Activated T-helper 1 cell treated with anti-CD3 and anti-CD28 coated beads, Interleukin-12 subunit alpha, Interleukin-12 subunit beta, Interleukin-2, Interleukin-4 antibody, amounts not matched to agents 30 ng/mL and 10 ng/mL and 1 ng/mL, durations not matched to agents 14 hours and 24 hours and 36 hours (primary cell): ENCODE measurements around the gene WRNIP1. TPM values are rescaled to one million over a fixed set of nuclear protein-coding genes. Genes with fewer than 3 reads are reported as not detected.
A peak's percentile ranks its signal among the peaks of the same experiment; 100 is the strongest.

ENCODE experiments used
- DNase-seq: peaks from one replicate; pipeline ENCODE4 v3.0.0; 2021; ENCODE audit warnings: low spot score
- H3K27ac Mint-ChIP-seq: one replicate; pipeline ENCODE4 v1.8.0; 2021; ENCODE audit warnings: mild to moderate bottlenecking, mixed read lengths
- H3K27me3 Mint-ChIP-seq: one replicate; pipeline ENCODE4 v1.8.0; 2022; ENCODE audit warnings: mild to moderate bottlenecking, moderate library complexity, mixed read lengths; ENCODE audit not compliant: insufficient read depth
- H3K36me3 Mint-ChIP-seq: one replicate; pipeline ENCODE4 v1.8.0; 2021; ENCODE audit warnings: low read depth, mixed read lengths
- H3K4me1 Mint-ChIP-seq: one replicate; pipeline ENCODE4 v1.8.0; 2021; ENCODE audit warnings: low read depth, mixed read lengths
- H3K4me3 Mint-ChIP-seq: one replicate; pipeline ENCODE4 v1.8.0; 2021; ENCODE audit warnings: mild to moderate bottlenecking, moderate library complexity, mixed read lengths
- H3K9me3 Mint-ChIP-seq: one replicate; pipeline ENCODE4 v1.8.0; 2021; ENCODE audit warnings: mixed read lengths
- intact Hi-C: fragments of 100-400 bp; cut with micrococcal nuclease; formaldehyde crosslinking; loops from one replicate; pipeline ENCODE4 v1.15.1; 2024
- total RNA-seq: library from RNA; stranded (reverse); gene quantifications from 2 replicates; pipeline ENCODE4 v1.2.3, GENCODE V29; 2022

Gene WRNIP1
- total RNA-seq, 1 donor from 2014 or later = 51.3 TPM

DNA sequence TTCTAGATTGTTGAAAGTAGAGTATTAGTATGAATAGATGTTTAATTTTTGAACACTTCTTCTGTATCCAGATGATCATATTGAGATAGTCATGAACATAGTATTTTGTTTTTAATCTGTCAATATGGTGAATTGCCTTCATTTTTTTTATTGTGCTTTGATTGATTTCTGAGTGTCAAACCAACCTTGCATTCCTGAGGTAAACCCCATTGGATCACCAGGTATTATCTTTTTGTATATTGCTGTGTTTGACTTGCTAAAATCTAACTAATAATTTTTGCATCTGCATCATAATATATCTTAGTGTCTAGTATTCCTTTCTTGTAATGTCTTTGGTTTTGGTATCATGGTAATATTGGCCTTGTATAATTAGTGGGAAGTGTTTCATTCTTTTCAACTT lies 51.0 kb downstream of the WRNIP1 start:
- H3K36me3 Mint-ChIP-seq = peaks cover 12% of the 10 kb centered on the region
- H3K4me1 Mint-ChIP-seq = peaks cover 38% of the 10 kb centered on the region
- no peak overlapping the region for H3K4me3 Mint-ChIP-seq
- peaks cover 32% of the 10 kb centered on the region for H3K9me3 Mint-ChIP-seq
- no peak for DNase-seq
- H3K27ac Mint-ChIP-seq = no peak overlapping the region
- intact Hi-C loops = no loop called here
- no peaks in the 10 kb centered on the region for H3K27me3 Mint-ChIP-seq

DNA sequence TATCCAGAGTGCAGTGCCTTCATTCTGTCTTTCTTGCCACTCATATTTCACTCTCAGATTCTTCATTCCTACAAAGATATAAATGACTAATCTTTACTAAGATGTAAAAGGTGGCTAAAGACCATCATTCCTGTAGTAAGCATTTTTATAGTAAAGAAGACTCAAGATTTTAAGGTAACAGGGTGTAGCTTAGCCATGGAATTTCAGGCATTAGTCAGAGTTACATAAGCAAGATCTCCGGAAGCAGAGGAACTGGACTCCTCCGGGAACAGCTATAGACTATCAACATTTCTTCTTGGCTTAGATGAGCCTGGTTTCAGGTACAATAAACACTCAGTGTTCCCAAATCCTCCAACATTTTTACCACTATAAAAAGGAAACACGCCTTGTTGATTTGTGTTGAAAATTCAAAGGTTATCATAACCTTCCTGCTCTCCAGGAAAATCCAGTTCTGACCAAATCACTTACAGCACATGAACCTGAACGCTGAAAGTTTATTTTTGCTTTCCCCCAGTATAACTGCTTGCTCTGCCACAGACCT lies 52.8 kb downstream of the WRNIP1 start:
- Mint-ChIP-seq H3K36me3 (peaks cover 17% of the 10 kb centered on the region), H3K27ac (peak overlapping the region; percentile 6)
- intact Hi-C loops = no loop called here

DNA sequence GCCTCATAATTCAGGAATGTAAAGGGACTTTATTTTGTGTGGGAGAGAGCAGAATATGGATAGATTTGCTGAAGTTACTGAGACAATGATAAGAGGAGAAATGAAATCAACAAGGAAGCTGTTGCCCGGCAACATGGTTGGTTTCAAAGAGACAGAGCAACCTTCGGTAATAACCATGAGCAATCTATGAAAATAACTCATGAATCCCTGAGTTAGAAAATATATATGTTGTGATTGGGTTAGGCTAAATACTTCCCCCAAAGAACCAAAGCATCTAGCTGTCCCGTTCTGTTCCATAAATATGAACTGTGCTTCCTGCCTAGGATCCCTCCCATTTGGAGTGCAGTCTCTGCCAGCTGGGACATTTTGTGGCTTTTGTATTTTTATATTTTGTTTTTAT lies 53.4 kb downstream of the WRNIP1 start:
- Mint-ChIP-seq H3K4me1 (peaks cover 48% of the 10 kb centered on the region), H3K27me3 (no peaks in the 10 kb centered on the region), H3K27ac (no peak overlapping the region), H3K9me3 (peaks cover 40% of the 10 kb centered on the region), H3K4me3 (no peak overlapping the region), H3K36me3 (peaks cover 17% of the 10 kb centered on the region)
- DNase-seq = no peak
- intact Hi-C loops = no loop called here

More for the DNA sequence above, 52.8 kb downstream of the WRNIP1 start:
- H3K4me1 Mint-ChIP-seq = peaks cover 48% of the 10 kb centered on the region
- peaks cover 40% of the 10 kb centered on the region for H3K9me3 Mint-ChIP-seq
- no peak overlapping the region for H3K4me3 Mint-ChIP-seq
- no peak for DNase-seq
- H3K27me3 Mint-ChIP-seq = no peaks in the 10 kb centered on the region

DNA sequence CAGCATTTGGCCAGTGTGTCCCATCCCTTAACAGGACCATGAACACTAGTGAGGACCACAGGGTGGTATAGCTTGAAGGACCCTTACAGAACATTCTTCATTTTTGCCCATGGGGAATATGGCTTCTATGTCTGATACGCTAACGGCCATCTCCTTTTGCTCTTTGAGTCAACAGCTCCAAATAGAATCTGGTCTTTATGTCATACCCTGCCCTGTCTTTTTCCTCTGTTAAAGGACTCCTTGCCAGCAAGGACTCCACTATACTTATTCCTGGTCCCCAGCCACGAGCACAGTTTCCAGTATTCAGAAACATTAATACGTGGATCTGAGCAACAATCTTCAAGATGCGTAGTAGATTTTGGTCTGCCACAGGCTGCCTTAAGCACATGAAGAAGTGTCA lies 53.9 kb downstream of the WRNIP1 start:
- no peak for DNase-seq
- intact Hi-C loops = no loop called here
- Mint-ChIP-seq H3K4me1 (peaks cover 48% of the 10 kb centered on the region), H3K36me3 (peaks cover 19% of the 10 kb centered on the region), H3K27ac (no peak overlapping the region), H3K9me3 (peaks cover 37% of the 10 kb centered on the region), H3K4me3 (no peak overlapping the region), H3K27me3 (no peaks in the 10 kb centered on the region)

DNA sequence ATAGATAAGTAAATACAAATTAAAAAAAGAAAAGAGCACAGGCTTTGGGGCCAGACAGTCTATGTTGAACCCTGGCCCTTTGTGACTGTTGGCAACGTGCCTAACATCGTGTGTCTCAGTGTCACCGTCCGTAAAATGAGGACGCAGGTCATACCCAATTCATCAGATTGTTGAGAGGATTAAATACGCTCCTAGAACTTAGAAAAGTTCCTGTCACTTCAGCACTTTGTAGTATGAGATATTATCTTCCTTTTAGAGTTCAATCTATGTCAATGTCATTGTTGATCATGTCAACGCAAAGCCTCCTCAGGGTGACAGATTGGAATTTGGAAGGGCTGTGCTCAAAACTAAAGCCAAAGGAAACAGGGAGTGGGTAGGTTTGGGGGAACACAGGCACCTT lies 54.8 kb downstream of the WRNIP1 start:
- H3K9me3 Mint-ChIP-seq = peaks cover 36% of the 10 kb centered on the region
- intact Hi-C loops = loop anchor here (2.0 kb wide), 1 partner anchor 21 kb away; no protein-coding TSS in a partner anchor
- DNase-seq = no peak
- peaks cover 48% of the 10 kb centered on the region for H3K4me1 Mint-ChIP-seq
- H3K27me3 Mint-ChIP-seq = no peaks in the 10 kb centered on the region
- peaks cover 21% of the 10 kb centered on the region for H3K36me3 Mint-ChIP-seq
- H3K4me3 Mint-ChIP-seq = peak overlapping the region; percentile 20
- peak overlapping the region; percentile 71 for H3K27ac Mint-ChIP-seq

DNA sequence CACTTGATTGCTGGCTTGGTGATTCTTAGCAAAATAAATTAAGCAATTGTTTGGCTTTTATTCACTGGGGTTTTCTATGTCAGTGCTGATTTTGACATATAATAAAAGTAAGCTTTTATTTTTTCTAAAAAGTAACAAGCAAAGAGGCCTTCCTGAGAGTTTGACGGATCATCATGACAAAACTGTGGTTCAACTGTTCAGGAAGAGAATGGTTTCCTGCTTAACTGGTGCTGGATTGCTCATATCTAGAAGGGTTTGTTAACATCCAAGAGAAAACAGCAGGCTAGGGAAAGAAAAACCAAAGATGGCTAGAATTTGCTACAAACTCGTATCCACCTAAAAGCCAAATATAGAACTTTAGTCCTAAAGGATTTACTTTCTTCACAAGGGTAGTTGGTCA lies 55.2 kb downstream of the WRNIP1 start:
- DNase-seq = no peak
- Mint-ChIP-seq H3K27me3 (no peaks in the 10 kb centered on the region), H3K4me1 (peaks cover 48% of the 10 kb centered on the region), H3K27ac (peak overlapping the region; percentile 71), H3K9me3 (peaks cover 32% of the 10 kb centered on the region), H3K36me3 (peaks cover 21% of the 10 kb centered on the region), H3K4me3 (peak overlapping the region; percentile 20)
- intact Hi-C loops = loop anchor here (2.0 kb wide), 1 partner anchor 22 kb away; no protein-coding TSS in a partner anchor

DNA sequence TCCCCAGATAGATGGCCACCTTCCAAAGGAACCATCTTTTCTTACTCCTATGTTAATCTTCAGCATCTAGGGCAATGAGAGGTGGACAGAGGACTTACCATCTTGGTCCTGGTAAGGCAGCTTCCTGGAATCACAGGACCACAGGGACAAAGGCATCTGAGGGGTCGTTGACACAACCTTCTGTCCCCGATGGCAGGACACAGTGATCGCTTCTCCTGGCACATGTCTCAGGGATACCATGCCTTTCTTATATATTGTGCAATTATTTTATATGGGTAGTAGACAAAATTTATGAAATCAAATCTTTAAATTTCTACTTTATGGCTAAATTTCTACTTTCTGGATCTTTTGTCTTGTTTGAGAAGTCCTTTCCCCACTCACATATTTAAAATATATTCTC lies 56.4 kb downstream of the WRNIP1 start:
- Mint-ChIP-seq H3K9me3 (peaks cover 20% of the 10 kb centered on the region), H3K36me3 (peaks cover 20% of the 10 kb centered on the region), H3K4me1 (peaks cover 48% of the 10 kb centered on the region), H3K27ac (no peak overlapping the region), H3K27me3 (no peaks in the 10 kb centered on the region), H3K4me3 (no peak overlapping the region)
- intact Hi-C loops = loop anchor here (2.0 kb wide), 1 partner anchor 23 kb away; no protein-coding TSS in a partner anchor
- DNase-seq = no peak

DNA sequence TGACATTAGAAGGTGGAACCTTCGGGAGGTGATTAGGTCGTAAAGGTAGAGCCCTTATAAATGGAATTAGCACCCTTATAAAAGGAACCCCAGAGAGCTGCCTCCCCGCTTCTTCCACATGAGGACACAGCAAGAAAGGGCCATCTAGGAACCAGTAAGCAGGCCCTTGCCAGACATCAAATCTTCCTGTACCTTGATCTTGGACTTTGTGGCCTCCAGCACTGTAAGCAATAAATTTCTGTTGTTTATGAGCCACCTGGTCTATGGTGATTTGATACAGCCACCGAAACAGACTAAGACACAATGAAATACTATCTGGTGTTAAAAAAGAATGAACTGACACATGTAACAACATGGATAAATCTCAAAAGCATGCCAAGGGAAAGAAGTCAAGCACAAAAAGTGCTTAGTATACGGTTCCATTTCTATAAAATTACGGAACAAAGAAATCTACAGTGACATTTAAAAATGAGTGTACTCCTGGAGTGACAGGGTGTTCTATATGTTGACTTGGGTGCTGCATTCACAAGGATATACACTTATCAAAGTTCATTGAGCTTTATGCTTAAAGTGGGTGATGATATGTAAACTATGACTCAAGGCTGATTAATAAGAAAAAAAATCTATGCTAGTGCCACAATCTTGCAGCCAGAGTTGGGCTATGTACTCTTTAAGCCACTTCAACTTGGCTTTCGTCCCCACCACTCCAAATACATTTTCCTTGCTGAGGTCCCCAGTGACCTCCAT lies 58.1 kb downstream of the WRNIP1 start:
- no peak for DNase-seq
- H3K36me3 Mint-ChIP-seq = peaks cover 14% of the 10 kb centered on the region
- no peak overlapping the region for H3K4me3 Mint-ChIP-seq
- no peak overlapping the region for H3K27ac Mint-ChIP-seq
- intact Hi-C loops = no loop called here
- peaks cover 8% of the 10 kb centered on the region for H3K9me3 Mint-ChIP-seq
- H3K4me1 Mint-ChIP-seq = peaks cover 37% of the 10 kb centered on the region
- no peaks in the 10 kb centered on the region for H3K27me3 Mint-ChIP-seq

DNA sequence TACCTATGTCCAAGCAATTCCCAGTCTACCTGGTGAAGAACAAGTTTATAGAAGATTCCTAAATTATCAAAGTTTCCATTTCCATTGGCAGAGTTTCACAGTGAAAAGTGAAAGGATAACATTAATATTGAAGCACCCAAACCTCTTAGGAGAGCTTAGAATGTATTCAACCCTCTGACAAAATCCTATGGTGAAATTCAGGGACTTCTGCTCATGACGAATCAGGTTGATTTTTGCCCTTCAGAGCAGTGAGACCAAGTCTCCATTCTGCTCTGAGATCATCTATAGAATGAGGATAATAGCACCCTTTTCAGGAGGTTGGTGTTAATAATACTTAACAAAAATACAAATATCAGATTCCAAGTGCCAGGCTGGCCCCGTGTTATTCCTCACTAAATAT lies 60.9 kb downstream of the WRNIP1 start:
- intact Hi-C loops = no loop called here
- H3K27ac Mint-ChIP-seq = no peak overlapping the region
- DNase-seq = no peak
- H3K4me3 Mint-ChIP-seq = no peak overlapping the region
- H3K4me1 Mint-ChIP-seq = peaks cover 24% of the 10 kb centered on the region
- peaks cover 8% of the 10 kb centered on the region for H3K9me3 Mint-ChIP-seq
- H3K36me3 Mint-ChIP-seq = peaks cover 26% of the 10 kb centered on the region
- no peaks in the 10 kb centered on the region for H3K27me3 Mint-ChIP-seq

DNA sequence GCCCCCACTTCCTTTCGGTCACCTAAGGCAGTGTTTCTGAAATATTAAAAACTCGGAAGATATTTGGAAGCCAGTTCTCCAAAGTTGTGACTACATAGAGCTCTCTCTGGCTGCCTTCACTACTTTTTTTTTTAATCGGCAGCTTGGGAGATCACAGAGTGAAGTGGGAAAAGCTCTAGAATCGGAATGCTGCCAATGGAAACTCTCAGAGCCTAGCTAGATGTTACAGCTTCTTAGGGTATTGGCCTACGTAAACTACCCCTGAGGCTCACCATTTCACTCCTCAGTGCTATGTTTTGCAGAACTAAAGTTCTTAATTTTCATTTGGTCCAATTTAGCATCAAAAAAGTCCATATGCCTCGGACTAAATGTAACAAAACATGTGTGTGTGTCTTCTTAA lies 61.9 kb downstream of the WRNIP1 start:
- H3K4me3 Mint-ChIP-seq = no peak overlapping the region
- peaks cover 16% of the 10 kb centered on the region for H3K4me1 Mint-ChIP-seq
- peaks cover 5% of the 10 kb centered on the region for H3K9me3 Mint-ChIP-seq
- H3K27ac Mint-ChIP-seq = no peak overlapping the region
- H3K36me3 Mint-ChIP-seq = peaks cover 30% of the 10 kb centered on the region
- no peaks in the 10 kb centered on the region for H3K27me3 Mint-ChIP-seq
- intact Hi-C loops = no loop called here
- DNase-seq = no peak

DNA sequence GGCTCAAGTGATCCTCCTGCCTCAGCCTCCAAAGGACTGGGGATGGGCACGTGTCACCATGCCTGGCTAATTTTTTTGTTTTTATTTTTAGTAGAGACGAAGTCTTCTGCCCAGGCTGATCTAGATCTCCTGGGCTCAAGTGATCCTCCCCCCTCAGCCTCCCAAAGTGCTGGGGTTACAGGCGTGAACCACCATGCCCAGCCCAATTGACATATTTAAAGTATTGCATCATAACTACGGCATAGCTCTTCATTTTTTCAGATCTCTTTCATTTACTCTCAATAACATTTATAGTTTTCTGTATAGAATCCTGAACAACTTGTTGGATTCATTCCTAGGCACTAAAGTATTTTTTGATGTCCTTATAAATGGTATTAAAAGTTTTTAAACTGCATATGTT lies 63.4 kb downstream of the WRNIP1 start:
- intact Hi-C loops = no loop called here
- H3K4me3 Mint-ChIP-seq = no peak overlapping the region
- no peak for DNase-seq
- H3K9me3 Mint-ChIP-seq = no peaks in the 10 kb centered on the region
- no peak overlapping the region for H3K27ac Mint-ChIP-seq
- H3K4me1 Mint-ChIP-seq = peaks cover 13% of the 10 kb centered on the region
- H3K36me3 Mint-ChIP-seq = peaks cover 37% of the 10 kb centered on the region
- no peaks in the 10 kb centered on the region for H3K27me3 Mint-ChIP-seq

DNA sequence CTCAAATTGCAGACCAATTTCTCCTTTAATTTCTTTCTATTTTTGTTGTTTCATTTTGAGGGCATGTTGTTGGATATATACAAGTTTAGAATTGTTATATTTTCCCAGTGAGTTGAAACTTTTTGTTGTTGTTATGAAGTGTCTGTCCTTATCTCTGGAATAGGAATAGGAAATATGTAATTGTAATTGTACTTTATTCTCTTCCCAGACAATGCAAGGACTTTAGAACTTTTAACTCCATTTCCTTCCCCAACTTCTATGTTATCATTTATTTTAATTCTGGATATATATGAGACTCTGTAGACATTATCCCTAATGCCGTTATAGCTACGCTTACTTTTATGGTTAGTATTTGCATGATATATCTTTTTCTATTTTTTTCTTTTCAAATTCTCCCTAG lies 64.1 kb downstream of the WRNIP1 start:
- Mint-ChIP-seq H3K9me3 (no peaks in the 10 kb centered on the region), H3K4me3 (no peak overlapping the region), H3K36me3 (peaks cover 41% of the 10 kb centered on the region), H3K4me1 (peaks cover 18% of the 10 kb centered on the region), H3K27ac (no peak overlapping the region), H3K27me3 (no peaks in the 10 kb centered on the region)
- no peak for DNase-seq
- intact Hi-C loops = no loop called here

DNA sequence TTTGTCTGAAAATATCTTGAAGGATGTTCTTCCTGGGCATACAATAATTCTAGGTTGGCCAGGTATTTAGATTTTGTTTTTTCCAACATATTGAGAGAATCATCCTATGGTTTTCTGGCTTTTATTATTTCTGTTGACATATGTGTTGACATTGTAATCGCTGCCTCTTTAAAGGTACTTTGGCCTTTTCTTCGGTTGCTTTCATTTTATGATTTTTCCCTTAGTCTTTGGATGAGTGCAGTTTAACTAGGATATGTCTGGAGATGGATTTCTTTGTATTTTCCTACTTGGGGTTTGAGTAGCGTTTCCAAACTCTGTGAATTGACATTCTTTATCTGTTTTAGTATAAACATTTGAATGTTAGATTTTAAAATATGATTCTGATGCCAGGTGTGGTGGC lies 65.0 kb downstream of the WRNIP1 start:
- H3K4me1 Mint-ChIP-seq = peaks cover 27% of the 10 kb centered on the region
- no peaks in the 10 kb centered on the region for H3K27me3 Mint-ChIP-seq
- H3K36me3 Mint-ChIP-seq = peaks cover 49% of the 10 kb centered on the region
- peak overlapping the region; percentile 16 for H3K27ac Mint-ChIP-seq
- intact Hi-C loops = no loop called here
- H3K9me3 Mint-ChIP-seq = no peaks in the 10 kb centered on the region
- H3K4me3 Mint-ChIP-seq = no peak overlapping the region
- no peak for DNase-seq
